Tibial nerve (tissue), 4 donors: Measurements from ENCODE around the gene PDZK1IP1. TPM values are rescaled to one million over a fixed set of nuclear protein-coding genes. Genes with fewer than 3 reads are reported as not detected.
A peak's percentile ranks its signal among the peaks of the same experiment; 100 is the strongest.

Experiments
- DNase-seq, 2 donors: peaks; one replicate each; pipeline ENCODE4 v3.0.0-alpha.2; 2019; ENCODE audit warnings: low spot score in 2 of 2
- H3K27ac ChIP-seq, 4 donors: fragments of 200-600 bp; sonication (generic) in 3 of 4; one replicate each; pipeline ENCODE4 v1.5.1; 2017 to 2019; ENCODE audit warnings: mild to moderate bottlenecking in 1 of 4
- H3K27me3 ChIP-seq, 2 donors: fragments of 200-600 bp; sonication (generic) in 1 of 2; one replicate each; pipeline versions ENCODE4 v1.5.1 to v1.6.0; 2017 to 2019
- H3K36me3 ChIP-seq, 3 donors: fragments of 200-600 bp; sonication (generic); one replicate each; pipeline ENCODE4 v1.5.1; 2018 to 2019
- H3K4me1 ChIP-seq, 4 donors: fragments of 200-600 bp; sonication (generic) in 3 of 4; one replicate each; pipeline ENCODE4 v1.5.1; 2017 to 2019
- H3K4me3 ChIP-seq, 4 donors: fragments of 200-600 bp; sonication (generic) in 3 of 4; one replicate each; pipeline ENCODE4 v1.5.1; 2017 to 2019; ENCODE audit warnings: mild to moderate bottlenecking in 1 of 4, moderate library complexity in 1 of 4
- H3K9me3 ChIP-seq, 4 donors: fragments of 200-600 bp; sonication (generic) in 3 of 4; one replicate each; pipeline ENCODE4 v1.5.1; 2017 to 2019
- EP300 ChIP-seq, 2 donors: sonication (generic); formaldehyde crosslinking; IDR thresholded peaks; one replicate each; pipeline ENCODE4 v1.6.1; 2017; ENCODE audit warnings: antibody characterized with exemption in 2 of 2, mild to moderate bottlenecking in 1 of 2
- POLR2A ChIP-seq, 2 donors: fragments of 450-650 bp; IDR thresholded peaks; one replicate each; pipeline ENCODE4 v1.6.1; 2017; ENCODE audit warnings: antibody characterized with exemption in 2 of 2, mild to moderate bottlenecking in 2 of 2, moderate library complexity in 2 of 2
- WGBS, 2 donors: methylation state at CpG; one replicate each; pipeline ENCODE4 v1.1.5; 2018; 5-methylcytosine and 5-hydroxymethylcytosine counted together
- total RNA-seq, 4 donors: library from RNA; depleted of rRNA; stranded (reverse); fragments of >200 nt; gene quantifications; one replicate each; pipeline ENCODE4 v1.1.0, GENCODE V29; 2016
- TF ChIP-seq, protein P1 (sequence below), 5 experiments: fragments of 200-600 bp in 3 of 5; fragments of 450-650 bp in 2 of 5; sonication (generic) in 3 of 5; IDR thresholded peaks; one replicate each; pipeline ENCODE4 v1.5.1; 2016 to 2019; ENCODE audit warnings: antibody characterized with exemption in 5 of 5, mild to moderate bottlenecking in 3 of 5, moderate library complexity in 2 of 5

The PDZK1IP1 gene
- total RNA-seq, 4 donors from 2014 or later = 1.5 to 4.2 TPM; not detected in 2

DNA sequence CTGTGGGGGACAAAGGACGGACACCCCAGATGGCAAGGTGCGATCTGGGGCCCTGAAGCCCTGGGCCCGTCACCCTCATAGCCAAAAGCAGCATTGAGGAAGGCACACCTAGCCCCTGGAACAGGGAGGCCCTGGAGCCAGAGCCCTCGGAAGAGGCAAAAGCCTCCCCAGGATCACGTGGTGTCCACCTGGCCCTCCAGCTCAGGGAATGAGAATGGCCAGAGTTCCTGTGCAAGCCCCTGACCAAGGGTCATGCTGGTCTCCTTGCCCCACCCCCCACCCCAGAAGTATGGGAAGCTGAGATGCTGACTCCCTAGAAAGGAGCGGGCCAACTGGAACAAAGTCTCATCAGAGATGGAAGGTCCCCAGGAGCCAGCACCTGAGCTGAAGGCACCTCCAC lies 1.0 kb upstream of the PDZK1IP1 start:
- DNase-seq = no peak
- Histone ChIP-seq H3K27me3 (no peaks in the 10 kb centered on the region), H3K36me3 (no peaks in the 10 kb centered on the region), H3K9me3 (no peaks in the 10 kb centered on the region), H3K4me3 (no peak overlapping the region), H3K4me1 (peaks cover 0 to 38% (median 11%) of the 10 kb centered on the region in 4 donors), H3K27ac (peak overlapping the region in 3 of 4 donors; percentile 20 to 56 (median 52))
- WGBS, 2 donors = 97 to 100% methylated on average over 4 to 5 of the region's 6 CpGs
- TF ChIP-seq POLR2A (IDR thresholded peaks at IDR 0.05) (no peak), EP300 (IDR thresholded peaks at IDR 0.05) (no peak)
- TF ChIP-seq, protein P1, sequence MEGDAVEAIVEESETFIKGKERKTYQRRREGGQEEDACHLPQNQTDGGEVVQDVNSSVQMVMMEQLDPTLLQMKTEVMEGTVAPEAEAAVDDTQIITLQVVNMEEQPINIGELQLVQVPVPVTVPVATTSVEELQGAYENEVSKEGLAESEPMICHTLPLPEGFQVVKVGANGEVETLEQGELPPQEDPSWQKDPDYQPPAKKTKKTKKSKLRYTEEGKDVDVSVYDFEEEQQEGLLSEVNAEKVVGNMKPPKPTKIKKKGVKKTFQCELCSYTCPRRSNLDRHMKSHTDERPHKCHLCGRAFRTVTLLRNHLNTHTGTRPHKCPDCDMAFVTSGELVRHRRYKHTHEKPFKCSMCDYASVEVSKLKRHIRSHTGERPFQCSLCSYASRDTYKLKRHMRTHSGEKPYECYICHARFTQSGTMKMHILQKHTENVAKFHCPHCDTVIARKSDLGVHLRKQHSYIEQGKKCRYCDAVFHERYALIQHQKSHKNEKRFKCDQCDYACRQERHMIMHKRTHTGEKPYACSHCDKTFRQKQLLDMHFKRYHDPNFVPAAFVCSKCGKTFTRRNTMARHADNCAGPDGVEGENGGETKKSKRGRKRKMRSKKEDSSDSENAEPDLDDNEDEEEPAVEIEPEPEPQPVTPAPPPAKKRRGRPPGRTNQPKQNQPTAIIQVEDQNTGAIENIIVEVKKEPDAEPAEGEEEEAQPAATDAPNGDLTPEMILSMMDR (IDR thresholded peaks at IDR 0.05) = no peak

DNA sequence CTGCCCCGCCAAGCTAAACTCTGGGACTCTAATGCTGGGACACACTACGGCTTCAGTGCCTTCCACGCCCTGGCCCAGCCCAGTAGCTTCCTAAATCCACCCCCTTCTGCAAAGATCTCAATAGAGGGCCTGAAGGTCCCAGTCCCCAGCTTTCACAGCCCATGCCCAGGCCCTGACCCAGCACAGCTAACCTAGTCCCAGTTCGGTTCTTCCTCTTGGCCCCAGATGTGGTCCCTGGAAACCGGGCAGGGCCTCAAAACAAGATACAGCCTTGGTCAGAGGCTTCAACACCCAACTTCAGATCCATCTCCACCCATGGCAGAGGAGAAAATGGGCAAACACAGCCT lies 646 bp upstream of the PDZK1IP1 start:
- H3K4me3 ChIP-seq = no peak overlapping the region
- no peak for DNase-seq
- 63 to 66% methylated on average over 4 to 5 of the region's 5 CpGs for WGBS, 2 donors

GRCh38 chr1:47188791-47189785 lies 748 bp downstream of the PDZK1IP1 start:
- Histone ChIP-seq H3K36me3 (no peaks in the 10 kb centered on the region), H3K4me3 (no peak overlapping the region), H3K27ac (peak overlapping the region in 3 of 4 donors; percentile 20 to 53 (median 43)), H3K4me1 (peaks cover 0 to 38% (median 11%) of the 10 kb centered on the region in 4 donors), H3K9me3 (no peaks in the 10 kb centered on the region), H3K27me3 (no peaks in the 10 kb centered on the region)
- WGBS, 2 donors = 71 to 76% methylated on average over 7 of the region's 7 CpGs
- DNase-seq = no peak
- no peak for TF ChIP-seq POLR2A (IDR thresholded peaks at IDR 0.05)
- TF ChIP-seq, protein P1 (IDR thresholded peaks at IDR 0.05) = no peak
- TF ChIP-seq EP300 (IDR thresholded peaks at IDR 0.05) = no peak

More for the DNA sequence above, 646 bp upstream of the PDZK1IP1 start:
- Histone ChIP-seq H3K27me3 (no peaks in the 10 kb centered on the region), H3K27ac (peak overlapping the region; percentile 20 to 59 (median 54)), H3K36me3 (no peaks in the 10 kb centered on the region), H3K4me1 (peaks cover 0 to 38% (median 11%) of the 10 kb centered on the region in 4 donors), H3K9me3 (no peaks in the 10 kb centered on the region)
- TF ChIP-seq EP300 (IDR thresholded peaks at IDR 0.05) (no peak), POLR2A (IDR thresholded peaks at IDR 0.05) (no peak)
- TF ChIP-seq, protein P1 (IDR thresholded peaks at IDR 0.05) = no peak

- H3K36me3 ChIP-seq = no peaks in the 10 kb centered on the region
- 82 to 90% methylated on average over 2 of the region's 2 CpGs for WGBS, 2 donors
- peaks cover 0 to 34% (median 11%) of the 10 kb centered on the region in 4 donors for H3K4me1 ChIP-seq
- peaks cover 0 to 8% of the 10 kb centered on the region in 2 donors for H3K27me3 ChIP-seq
- H3K9me3 ChIP-seq = no peaks in the 10 kb centered on the region
- no peak for DNase-seq
- no peak overlapping the region for H3K27ac ChIP-seq
- no peak for TF ChIP-seq EP300 (IDR thresholded peaks at IDR 0.05)
- H3K4me3 ChIP-seq = no peak overlapping the region
These were observed 1.9 kb downstream of the PDZK1IP1 start for GRCh38 chr1:47187926-47188250.

DNA sequence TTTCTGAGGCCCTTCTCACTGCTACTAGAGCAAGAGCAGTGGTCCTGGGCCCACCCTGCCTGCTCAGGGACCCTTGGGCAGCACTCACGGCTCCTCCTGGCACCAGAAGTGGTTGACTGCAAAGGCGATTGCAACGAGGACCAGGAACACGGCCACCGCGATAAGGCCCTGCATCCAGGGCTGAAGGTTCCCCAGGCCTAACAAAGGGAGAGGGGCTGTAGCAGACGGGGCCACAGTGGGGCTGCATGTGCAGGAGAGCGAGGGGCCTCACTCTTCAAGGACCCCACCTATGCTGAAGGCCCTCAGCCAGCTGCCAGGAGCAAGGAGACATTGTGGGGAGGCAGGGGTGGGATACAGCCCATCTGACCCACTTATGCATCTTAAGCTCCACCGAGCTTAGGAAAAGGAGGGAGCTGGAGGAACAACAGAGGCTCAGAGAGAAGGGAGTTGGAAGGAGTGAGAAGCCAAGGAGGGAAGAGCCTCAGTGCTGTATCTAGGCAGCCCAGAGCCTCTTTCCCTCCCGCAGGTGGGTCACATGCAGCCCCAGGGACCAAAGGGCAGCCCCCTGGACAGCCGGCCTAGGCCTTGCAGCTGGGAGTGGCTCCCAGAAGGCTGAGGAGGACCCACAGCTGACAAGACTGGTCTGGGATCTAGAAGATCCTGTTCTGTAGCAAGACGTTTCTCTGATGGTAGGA lies 2.5 kb downstream of the PDZK1IP1 start:
- H3K4me1 ChIP-seq = peaks cover 0 to 29% (median 9%) of the 10 kb centered on the region in 4 donors
- H3K27ac ChIP-seq = no peak overlapping the region
- H3K36me3 ChIP-seq = no peaks in the 10 kb centered on the region
- TF ChIP-seq, protein P1 (IDR thresholded peaks at IDR 0.05) = no peak
- TF ChIP-seq POLR2A (IDR thresholded peaks at IDR 0.05) (no peak), EP300 (IDR thresholded peaks at IDR 0.05) (no peak)
- peaks cover 0 to 11% of the 10 kb centered on the region in 2 donors for H3K27me3 ChIP-seq
- no peaks in the 10 kb centered on the region for H3K9me3 ChIP-seq
- WGBS, 2 donors = 82 to 85% methylated on average over 12 of the region's 12 CpGs
- DNase-seq = peak in 1 of 2 donors; percentile 3
- no peak overlapping the region for H3K4me3 ChIP-seq
